ENCODE measurements around the gene OTOP3. TPM values are rescaled to one million over a fixed set of nuclear protein-coding genes. Genes with fewer than 3 reads are reported as not detected.
"Not testable (repeated sequence)": the region's sequence is repeated elsewhere in the genome, so short reads cannot be mapped to it uniquely, and the experiment has no call there.

OTOP3 gene, protein sequence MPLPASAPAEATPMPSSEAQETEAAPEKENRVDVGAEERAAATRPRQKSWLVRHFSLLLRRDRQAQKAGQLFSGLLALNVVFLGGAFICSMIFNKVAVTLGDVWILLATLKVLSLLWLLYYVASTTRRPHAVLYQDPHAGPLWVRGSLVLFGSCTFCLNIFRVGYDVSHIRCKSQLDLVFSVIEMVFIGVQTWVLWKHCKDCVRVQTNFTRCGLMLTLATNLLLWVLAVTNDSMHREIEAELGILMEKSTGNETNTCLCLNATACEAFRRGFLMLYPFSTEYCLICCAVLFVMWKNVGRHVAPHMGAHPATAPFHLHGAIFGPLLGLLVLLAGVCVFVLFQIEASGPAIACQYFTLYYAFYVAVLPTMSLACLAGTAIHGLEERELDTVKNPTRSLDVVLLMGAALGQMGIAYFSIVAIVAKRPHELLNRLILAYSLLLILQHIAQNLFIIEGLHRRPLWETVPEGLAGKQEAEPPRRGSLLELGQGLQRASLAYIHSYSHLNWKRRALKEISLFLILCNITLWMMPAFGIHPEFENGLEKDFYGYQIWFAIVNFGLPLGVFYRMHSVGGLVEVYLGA
- polyA plus RNA-seq (ENCODE audit: insufficient read length in 4 of 4), result not detected

DNA sequence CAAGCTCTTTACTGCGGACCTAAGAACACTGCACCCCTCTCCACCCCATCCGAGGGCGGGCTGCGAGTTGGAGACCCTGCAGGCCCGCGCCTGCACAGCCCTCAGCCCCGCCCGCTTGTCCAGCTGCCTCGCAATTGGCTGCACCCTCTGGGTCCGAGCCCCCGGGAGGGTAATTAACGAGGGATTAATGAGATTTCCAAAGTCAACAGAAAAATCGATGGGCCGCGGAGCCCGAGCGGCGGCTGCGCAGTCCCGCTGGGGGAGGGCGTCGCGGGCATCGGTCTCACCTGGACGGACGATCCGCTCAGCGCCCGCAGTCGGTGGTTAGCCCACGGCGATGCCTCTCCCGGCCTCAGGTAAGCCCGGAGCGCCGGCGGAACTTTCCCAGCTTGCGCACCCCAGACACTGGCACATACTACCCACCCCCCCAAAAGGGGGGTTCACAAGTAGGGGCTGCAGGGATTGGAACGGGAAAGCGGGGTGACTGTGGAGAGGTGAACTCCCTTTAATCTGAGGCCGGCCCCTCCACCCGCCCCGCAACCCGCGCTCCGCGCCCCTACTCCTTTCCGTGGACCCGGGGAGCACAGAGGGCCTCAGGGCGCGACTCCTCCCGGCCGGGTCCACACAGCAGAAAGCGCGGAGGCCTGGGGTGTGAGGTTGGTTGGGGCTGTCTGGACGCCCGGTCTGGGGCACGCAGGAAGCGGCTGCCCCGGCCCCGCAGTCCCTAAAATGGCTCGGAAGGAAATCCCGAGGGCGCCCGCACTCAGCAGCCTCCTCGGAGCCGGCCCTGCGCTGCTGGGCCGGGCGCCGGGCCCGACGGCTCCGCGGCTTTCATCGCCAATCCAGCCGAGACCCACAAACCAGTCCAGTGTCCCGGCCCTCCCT lies at the start of gene OTOP3:
Gene OTOP3, plus strand, starts transcription at position 314 of the 885 bp plus-strand sequence. Its CDS starts 24 bp downstream, at position 338.
- DNase-seq (ENCODE audit: low read depth in 4 of 4, low spot score in 3 of 4), result no peak

GRCh38 chr17:74888469-74888868 lies 47.2 kb upstream of the OTOP3 start:
- no peak for DNase-seq (ENCODE audit: low read depth in 4 of 4, low spot score in 3 of 4)

DNA sequence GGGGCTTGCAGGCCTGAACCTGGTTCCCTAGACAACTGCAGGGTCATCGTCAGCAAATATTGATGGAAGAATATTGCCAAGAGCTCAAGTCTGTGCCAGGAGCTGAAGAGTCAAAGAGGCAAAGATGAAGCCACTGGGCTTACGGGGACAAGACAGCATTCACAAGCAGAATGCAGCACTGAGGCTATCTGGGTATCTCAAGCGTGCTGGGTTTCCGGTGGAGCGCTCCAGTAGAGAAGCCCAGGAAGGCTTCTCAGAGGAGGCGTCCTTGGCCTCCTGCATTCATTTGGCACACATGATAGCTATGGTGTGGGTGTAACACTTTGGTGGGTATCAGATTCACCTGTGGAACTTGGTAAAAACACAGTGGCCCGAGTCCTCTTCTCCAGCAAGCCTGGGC lies 45.1 kb upstream of the OTOP3 start:
- DNase-seq (ENCODE audit: low read depth in 4 of 4, low spot score in 3 of 4), result no peak

DNA sequence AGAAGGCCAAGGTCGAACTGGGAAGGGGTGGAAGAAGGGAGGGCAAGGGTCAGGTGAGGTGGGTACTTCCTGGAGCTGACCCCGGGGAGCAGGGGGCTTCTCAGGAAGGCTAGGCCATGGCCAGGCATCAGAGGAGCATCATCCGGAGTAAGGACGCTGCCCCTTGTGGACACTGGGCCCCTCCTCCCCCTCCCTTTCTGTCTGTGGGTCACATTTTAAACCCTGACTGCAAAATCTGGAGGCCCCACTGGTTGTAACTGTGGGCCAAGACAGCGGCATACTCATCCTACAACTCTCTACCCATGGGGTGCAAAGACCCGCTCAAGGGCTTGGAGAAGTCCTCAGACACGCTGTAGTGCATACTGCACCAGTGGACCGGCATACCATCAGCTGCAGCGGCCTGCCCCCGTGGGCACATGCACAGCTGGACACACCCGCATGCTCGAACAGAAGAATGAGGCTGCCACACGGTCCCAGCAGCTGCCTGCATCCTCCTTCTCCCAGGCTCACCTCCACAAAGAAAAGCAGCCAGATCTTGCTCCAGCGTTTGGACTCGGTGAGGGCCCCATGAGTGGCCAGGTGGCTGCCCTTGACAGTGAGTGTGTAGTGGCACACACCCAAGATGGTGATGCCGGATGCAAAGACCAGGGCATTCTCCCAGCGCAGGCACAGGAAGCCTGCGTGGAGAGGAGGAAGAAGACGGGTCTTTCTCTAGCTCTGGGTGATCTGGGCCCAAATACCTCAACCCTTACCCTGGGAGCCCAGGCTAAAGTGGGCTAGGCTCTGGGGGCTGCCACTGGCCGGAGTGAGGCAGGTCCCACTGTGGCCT lies 43.5 kb upstream of the OTOP3 start:
- no peak for DNase-seq (ENCODE audit: low read depth in 4 of 4, low spot score in 3 of 4)

- no peak for DNase-seq (ENCODE audit: low read depth in 4 of 4, low spot score in 3 of 4)
Observed at GRCh38 chr17:74892974-74893911, 42.5 kb upstream of the OTOP3 start, which contains the start of gene FADS6. Gene FADS6 (minus strand): TSS chr17:74893633. CDS start chr17:74893595, 38 bp downstream.

GRCh38 chr17:74893936-74894671 lies 41.6 kb upstream of the OTOP3 start:
- no peak for DNase-seq (ENCODE audit: low read depth in 4 of 4, low spot score in 3 of 4)

GRCh38 chr17:74898376-74898946 lies 37.2 kb upstream of the OTOP3 start:
- DNase-seq (ENCODE audit: low read depth in 4 of 4, low spot score in 3 of 4), result no peak

DNA sequence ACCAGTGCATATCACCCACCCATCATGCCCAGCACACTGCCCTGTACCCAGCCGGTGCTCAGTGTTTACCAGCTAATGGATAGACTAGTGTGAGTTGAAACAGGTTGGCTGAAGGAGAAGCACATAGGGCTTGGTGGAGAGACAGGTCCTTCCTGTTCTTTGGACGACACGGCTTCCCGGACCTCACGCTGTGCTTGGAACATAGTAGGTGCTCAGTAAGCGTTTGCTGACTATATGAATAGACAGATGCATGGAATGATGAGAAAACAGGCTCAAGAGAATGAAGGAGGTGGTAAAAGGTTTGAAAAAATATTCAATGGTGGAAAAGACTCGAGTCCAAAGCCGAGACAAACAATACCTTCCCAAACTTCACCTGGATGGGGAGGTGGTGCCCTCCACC lies 35.5 kb upstream of the OTOP3 start:
- no peak for DNase-seq (ENCODE audit: low read depth in 4 of 4, low spot score in 3 of 4)

DNA sequence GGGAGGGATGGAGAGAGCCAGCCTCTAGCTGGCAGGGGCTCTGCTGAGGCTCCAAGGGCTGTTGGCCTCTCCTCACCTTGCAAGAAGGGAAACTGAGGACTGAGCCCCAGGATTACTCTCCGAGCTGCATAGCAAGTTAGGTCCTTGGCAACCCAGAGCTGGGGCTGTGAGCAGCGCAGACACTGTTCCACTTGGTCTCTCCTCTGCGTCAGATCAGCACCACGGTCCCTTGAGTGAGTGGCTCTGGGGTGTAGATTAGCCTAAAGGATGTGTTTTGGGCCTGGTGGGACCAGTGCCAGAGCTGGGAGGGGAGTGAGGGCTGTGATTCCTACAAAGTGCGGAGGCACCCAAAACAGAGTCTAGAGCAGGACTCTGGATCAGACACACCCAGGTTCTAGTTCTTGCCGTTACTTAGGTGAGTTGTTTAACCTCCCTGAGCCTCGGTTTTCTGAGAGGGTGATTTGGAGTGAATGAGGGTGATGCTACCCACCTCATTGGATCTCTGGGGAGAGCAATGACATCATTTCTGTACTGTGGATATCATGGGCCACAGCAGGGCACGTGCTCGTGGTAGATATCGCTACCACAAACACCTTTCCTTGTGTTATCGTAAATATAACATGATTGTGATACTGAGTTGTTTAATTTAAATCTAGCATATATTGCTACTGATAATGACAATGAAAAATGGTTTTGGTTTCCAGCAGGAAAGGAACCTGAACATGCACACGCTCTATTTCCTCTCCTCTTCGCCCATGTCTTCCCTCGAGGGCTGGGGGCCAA lies 34.2 kb upstream of the OTOP3 start:
- no peak for DNase-seq (ENCODE audit: low read depth in 4 of 4, low spot score in 3 of 4)

DNA sequence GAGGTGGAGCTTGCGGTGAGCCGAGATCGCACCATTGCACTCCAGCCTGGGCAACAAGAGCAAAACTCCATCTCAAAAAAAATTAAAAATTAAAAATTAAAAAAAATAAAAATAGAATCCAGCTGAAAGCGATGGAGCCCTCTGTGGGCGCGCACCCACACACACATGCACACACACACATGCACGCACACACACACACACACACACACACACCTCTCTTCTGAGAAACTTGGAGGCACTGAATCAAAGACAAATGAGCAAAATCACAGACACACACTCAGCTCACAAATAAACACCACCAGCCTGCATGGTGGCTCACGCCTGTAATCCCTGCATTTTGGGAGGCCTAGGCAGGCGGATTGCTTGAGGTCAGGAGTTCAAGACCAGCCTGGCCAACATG lies 32.7 kb upstream of the OTOP3 start:
- no peak for DNase-seq (ENCODE audit: low read depth in 4 of 4, low spot score in 3 of 4)

- DNase-seq (ENCODE audit: low read depth in 4 of 4, low spot score in 3 of 4), result no peak
Observed at GRCh38 chr17:74903671-74904070, 32.0 kb upstream of the OTOP3 start.

GRCh38 chr17:74904687-74905409 lies 30.9 kb upstream of the OTOP3 start:
- no peak for DNase-seq (ENCODE audit: low read depth in 4 of 4, low spot score in 3 of 4)

- DNase-seq (ENCODE audit: low read depth in 4 of 4, low spot score in 3 of 4), result not testable (repeated sequence)
Observed at GRCh38 chr17:74906214-74906793, 29.4 kb upstream of the OTOP3 start.

DNA sequence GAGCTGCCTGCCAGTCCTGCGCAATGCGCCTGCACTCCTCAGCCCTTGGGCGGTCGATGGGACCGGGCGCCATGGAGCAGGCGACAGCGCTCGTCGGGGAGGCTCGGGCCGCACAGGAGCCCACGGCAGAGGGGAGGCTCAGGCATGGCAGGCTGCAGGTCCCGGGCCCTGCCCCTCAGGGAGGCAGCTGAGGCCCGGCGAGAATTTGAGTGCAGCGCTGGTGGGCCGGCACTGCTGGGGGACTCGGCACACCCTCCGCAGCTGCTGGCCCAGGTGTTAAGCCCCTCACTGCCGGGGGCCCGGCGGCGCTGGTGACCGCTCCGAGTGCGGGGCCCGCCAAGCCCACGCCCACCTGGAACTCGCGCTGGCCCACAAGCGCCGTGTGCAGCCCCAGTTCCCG lies 28.7 kb upstream of the OTOP3 start:
- no peak for DNase-seq (ENCODE audit: low read depth in 4 of 4, low spot score in 3 of 4)

GRCh38 chr17:74909097-74909496 lies 26.6 kb upstream of the OTOP3 start:
- DNase-seq (ENCODE audit: low read depth in 4 of 4, low spot score in 3 of 4), result not testable (repeated sequence)

DNA sequence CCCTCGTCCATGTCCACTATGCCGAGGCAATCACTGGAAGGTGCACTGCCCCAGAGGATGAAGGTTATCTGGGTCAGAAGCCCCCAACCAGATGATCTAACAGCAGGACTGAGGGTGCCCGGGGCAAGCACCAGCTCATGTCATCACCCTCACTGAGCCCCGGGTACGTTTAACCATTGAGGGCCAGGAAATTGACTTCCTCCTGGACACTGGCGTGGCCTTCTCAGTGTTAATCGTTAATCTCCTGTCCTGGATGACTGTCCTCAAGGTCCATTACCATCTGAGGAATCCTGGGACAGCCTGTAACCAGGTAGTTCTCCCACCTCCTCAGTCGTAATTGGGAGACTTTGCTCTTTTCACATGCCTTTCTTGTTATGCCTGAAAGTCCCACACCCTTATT lies 24.3 kb upstream of the OTOP3 start:
- DNase-seq (ENCODE audit: low read depth in 4 of 4, low spot score in 3 of 4), result not testable (repeated sequence)
